Trophoblast cell (in vitro differentiated cells and primary cell): Measurements from ENCODE around the gene SPDYE6.
A peak's percentile ranks its signal among the peaks of the same experiment; 100 is the strongest.

ENCODE experiments used
- DNase-seq, 2 donors: peaks; one replicate each; pipeline ENCODE4 v3.0.0-alpha.2; 2016
- H2AFZ ChIP-seq: 2 replicates; pipeline ENCODE4 v1.6.1; 2013; ENCODE audit warnings: low read length, moderate library complexity, mild to moderate bottlenecking; ENCODE audit not compliant: insufficient read depth, poor library complexity
- H2AK5ac ChIP-seq: 2 replicates; pipeline ENCODE4 v1.6.1; 2013; ENCODE audit warnings: mild to moderate bottlenecking, low read length
- H2BK120ac ChIP-seq: 2 replicates; pipeline ENCODE4 v1.6.1; 2013; ENCODE audit warnings: low read length, mild to moderate bottlenecking, moderate library complexity; ENCODE audit not compliant: insufficient read depth, poor library complexity
- H2BK12ac ChIP-seq: 2 replicates; pipeline ENCODE4 v1.6.1; 2013; ENCODE audit warnings: mild to moderate bottlenecking, low read length, moderate library complexity
- H2BK5ac ChIP-seq: 2 replicates; pipeline ENCODE4 v1.6.1; 2013; ENCODE audit warnings: low read length, low read depth, moderate library complexity, mild to moderate bottlenecking; ENCODE audit not compliant: poor library complexity
- H3K14ac ChIP-seq: 2 replicates; pipeline ENCODE4 v1.6.1; 2013; ENCODE audit warnings: mild to moderate bottlenecking, low read length
- H3K18ac ChIP-seq: 2 replicates; pipeline ENCODE4 v1.6.1; 2013; ENCODE audit warnings: mild to moderate bottlenecking, low read length
- H3K23ac ChIP-seq: 2 replicates; pipeline ENCODE4 v1.6.1; 2013; ENCODE audit warnings: low read length
- H3K27ac ChIP-seq: 2 replicates; pipeline ENCODE4 v1.5.1; 2013; ENCODE audit warnings: low read depth, mild to moderate bottlenecking, inconsistent platforms, low read length, moderate library complexity
- H3K27me3 ChIP-seq: 2 replicates; pipeline ENCODE4 v1.6.1; 2013; ENCODE audit warnings: inconsistent platforms, mild to moderate bottlenecking, low read length, moderate library complexity; ENCODE audit not compliant: insufficient read depth
- H3K36me3 ChIP-seq, 2 experiments: 1 replicate in 1 of 2; 2 replicates in 1 of 2; pipeline ENCODE4 v1.6.1; 2013; ENCODE audit warnings: low read length in 2 of 2, mild to moderate bottlenecking in 2 of 2, moderate library complexity in 1 of 2; ENCODE audit not compliant: insufficient read depth in 2 of 2, control insufficient read depth in 1 of 2
- H3K4ac ChIP-seq: 2 replicates; pipeline ENCODE4 v1.6.1; 2013; ENCODE audit warnings: low read depth, mild to moderate bottlenecking, low read length, moderate library complexity
- H3K4me1 ChIP-seq, 2 experiments: 1 replicate in 1 of 2; 2 replicates in 1 of 2; pipeline ENCODE4 v1.6.1; 2013; ENCODE audit warnings: low read length in 2 of 2, mild to moderate bottlenecking in 2 of 2, moderate library complexity in 1 of 2; ENCODE audit not compliant: insufficient read depth in 2 of 2, control insufficient read depth in 1 of 2
- H3K4me2 ChIP-seq: 2 replicates; pipeline ENCODE4 v1.6.1; 2013; ENCODE audit warnings: inconsistent platforms, mild to moderate bottlenecking, low read length, moderate library complexity
- H3K4me3 ChIP-seq: 2 replicates; pipeline ENCODE4 v1.5.1; 2013; ENCODE audit warnings: mild to moderate bottlenecking, low read depth, low read length, inconsistent platforms
- H3K79me1 ChIP-seq: one replicate; pipeline ENCODE4 v1.6.1; 2013; ENCODE audit warnings: low read length
- H3K79me2 ChIP-seq: 2 replicates; pipeline ENCODE4 v1.6.1; 2013; ENCODE audit warnings: low read length, mild to moderate bottlenecking; ENCODE audit not compliant: control insufficient read depth, insufficient read depth, poor library complexity
- H3K9ac ChIP-seq: 2 replicates; pipeline ENCODE4 v1.6.1; 2013; ENCODE audit warnings: mild to moderate bottlenecking, low read length
- H3K9me3 ChIP-seq: 2 replicates; pipeline ENCODE4 v1.6.1; 2013; ENCODE audit warnings: low read depth, mild to moderate bottlenecking, control low read depth, inconsistent platforms, low read length; ENCODE audit not compliant: insufficient read depth
- H4K12ac ChIP-seq: 2 replicates; pipeline ENCODE4 v1.6.1; 2013; ENCODE audit warnings: low read depth, mild to moderate bottlenecking, low read length, moderate library complexity
- H4K8ac ChIP-seq: 2 replicates; pipeline ENCODE4 v1.6.1; 2013; ENCODE audit warnings: low read depth, mild to moderate bottlenecking, low read length, moderate library complexity
- H4K91ac ChIP-seq: one replicate; pipeline ENCODE4 v1.6.1; 2013; ENCODE audit warnings: low read depth, mild to moderate bottlenecking, low read length, moderate library complexity
- WGBS: extraction: QIAGEN DNeasy Blood & Tissue Kit; methylation state at CpG from one replicate; pipeline ENCODE4 v1.1.7; 2013; ENCODE audit warnings: missing lambda C conversion rate; ENCODE audit not compliant: insufficient read length, insufficient coverage; ENCODE audit errors: extremely low coverage; 5-methylcytosine and 5-hydroxymethylcytosine counted together

The SPDYE6 gene

GRCh38 chr7:102395592-102395872 lies 39.3 kb upstream of the SPDYE6 start:
- peaks cover 8% of the 10 kb centered on the region for H3K79me2 ChIP-seq
- peak overlapping the region; percentile 24 for H4K12ac ChIP-seq
- no peak overlapping the region for H3K23ac ChIP-seq
- peak overlapping the region; percentile 7 for H2BK120ac ChIP-seq
- peaks cover 19% of the 10 kb centered on the region for H3K79me1 ChIP-seq
- H2AFZ ChIP-seq: no peak overlapping the region
- no CpG with 5 or more reads among the region's 9 CpGs for WGBS
- no peaks in the 10 kb centered on the region for H3K9me3 ChIP-seq
- peak overlapping the region; percentile 55 for H2AK5ac ChIP-seq
- peak overlapping the region; percentile 63 for H2BK12ac ChIP-seq
- peak overlapping the region; percentile 87 for H4K8ac ChIP-seq
- DNase-seq: peak in 1 of 2 donors; percentile 41
- peak overlapping the region; percentile 54 for H3K9ac ChIP-seq
- peaks cover 6 to 9% of the 10 kb centered on the region in 2 experiments for H3K4me1 ChIP-seq
- H3K36me3 ChIP-seq: peaks cover 18 to 21% of the 10 kb centered on the region in 2 experiments
- H3K18ac ChIP-seq: peak overlapping the region; percentile 13
- H3K4ac ChIP-seq: peak overlapping the region; percentile 52
- no peak overlapping the region for H3K4me3 ChIP-seq
- H3K27me3 ChIP-seq: no peaks in the 10 kb centered on the region
- H2BK5ac ChIP-seq: peak overlapping the region; percentile 89
- peak overlapping the region; percentile 88 for H4K91ac ChIP-seq
- H3K14ac ChIP-seq: peak overlapping the region; percentile 84
- peak overlapping the region; percentile 90 for H3K27ac ChIP-seq
- H3K4me2 ChIP-seq: peak overlapping the region; percentile 76

- H3K9me3 ChIP-seq: no peaks in the 10 kb centered on the region
- H3K18ac ChIP-seq: no peak overlapping the region
- peaks cover 8% of the 10 kb centered on the region for H3K79me2 ChIP-seq
- peak overlapping the region; percentile 59 for H2BK5ac ChIP-seq
- peak; percentile 96 to 99 for DNase-seq
- H3K14ac ChIP-seq: no peak overlapping the region
- no peaks in the 10 kb centered on the region for H3K27me3 ChIP-seq
- H2BK12ac ChIP-seq: no peak overlapping the region
- H2AFZ ChIP-seq: no peak overlapping the region
- peak overlapping the region; percentile 50 for H3K4me2 ChIP-seq
- H4K91ac ChIP-seq: peak overlapping the region; percentile 25
- H3K4me3 ChIP-seq: no peak overlapping the region
- peaks cover 19% of the 10 kb centered on the region for H3K79me1 ChIP-seq
- no peak overlapping the region for H4K12ac ChIP-seq
- no peak overlapping the region for H3K23ac ChIP-seq
- H4K8ac ChIP-seq: no peak overlapping the region
- H3K4ac ChIP-seq: no peak overlapping the region
- no peak overlapping the region for H3K9ac ChIP-seq
- H3K4me1 ChIP-seq: peaks cover 6 to 9% of the 10 kb centered on the region in 2 experiments
- WGBS: no CpG with 5 or more reads among the region's 9 CpGs
- peak overlapping the region; percentile 30 for H2BK120ac ChIP-seq
- H3K27ac ChIP-seq: peak overlapping the region; percentile 83
- H2AK5ac ChIP-seq: no peak overlapping the region
- peaks cover 6 to 7% of the 10 kb centered on the region in 2 experiments for H3K36me3 ChIP-seq
Observed at GRCh38 chr7:102393467-102393866, 37.2 kb upstream of the SPDYE6 start.

- H4K8ac ChIP-seq: no peak overlapping the region
- WGBS: no CpG with 5 or more reads among the region's 1 CpG
Observed at GRCh38 chr7:102392330-102392729, 36.1 kb upstream of the SPDYE6 start.

GRCh38 chr7:102390697-102391484 lies 34.6 kb upstream of the SPDYE6 start:
- Histone ChIP-seq H2AFZ (no peak overlapping the region), H3K9me3 (no peaks in the 10 kb centered on the region), H2BK12ac (no peak overlapping the region), H4K12ac (no peak overlapping the region), H3K79me1 (peaks cover 15% of the 10 kb centered on the region), H3K4me3 (no peak overlapping the region), H2AK5ac (no peak overlapping the region), H4K8ac (no peak overlapping the region), H3K4ac (no peak overlapping the region), H3K4me2 (no peak overlapping the region), H3K27me3 (no peaks in the 10 kb centered on the region), H3K18ac (no peak overlapping the region), H3K36me3 (peaks cover 12 to 15% of the 10 kb centered on the region in 2 experiments), H3K9ac (no peak overlapping the region), H2BK5ac (no peak overlapping the region), H3K14ac (no peak overlapping the region), H4K91ac (no peak overlapping the region), H3K4me1 (peaks cover 5 to 6% of the 10 kb centered on the region in 2 experiments), H2BK120ac (no peak overlapping the region), H3K23ac (no peak overlapping the region), H3K27ac (no peak overlapping the region), H3K79me2 (peaks cover 4% of the 10 kb centered on the region)
- peak; percentile 88 to 96 for DNase-seq
- WGBS: no CpG with 5 or more reads among the region's 12 CpGs

More at GRCh38 chr7:102392330-102392729, 36.1 kb upstream of the SPDYE6 start:
- no peak overlapping the region for H3K23ac ChIP-seq
- H3K18ac ChIP-seq: no peak overlapping the region
- no peak overlapping the region for H3K9ac ChIP-seq
- H4K12ac ChIP-seq: no peak overlapping the region
- H3K4me1 ChIP-seq: peaks cover 6 to 9% of the 10 kb centered on the region in 2 experiments
- H3K36me3 ChIP-seq: peaks cover 4 to 10% of the 10 kb centered on the region in 2 experiments
- peaks cover 8% of the 10 kb centered on the region for H3K79me2 ChIP-seq
- H2BK120ac ChIP-seq: peak overlapping the region; percentile 44
- H3K4me2 ChIP-seq: no peak overlapping the region
- H3K9me3 ChIP-seq: no peaks in the 10 kb centered on the region
- H4K91ac ChIP-seq: peak overlapping the region; percentile 67
- peak overlapping the region; percentile 65 for H2AK5ac ChIP-seq
- H3K14ac ChIP-seq: no peak overlapping the region
- H3K4ac ChIP-seq: no peak overlapping the region
- H3K27ac ChIP-seq: peak overlapping the region; percentile 35
- H2BK12ac ChIP-seq: peak overlapping the region; percentile 76
- H3K4me3 ChIP-seq: no peak overlapping the region
- DNase-seq: no peak
- peak overlapping the region; percentile 29 for H2BK5ac ChIP-seq
- H3K27me3 ChIP-seq: no peaks in the 10 kb centered on the region
- no peak overlapping the region for H2AFZ ChIP-seq
- H3K79me1 ChIP-seq: peaks cover 19% of the 10 kb centered on the region
